Nucleus accumbens (tissue), 56 donors: ENCODE data around the gene ELOVL2.
A peak's percentile ranks its signal among the peaks of the same experiment; 100 is the strongest.
"Not testable (repeated sequence)": the region's sequence is repeated elsewhere in the genome, so short reads cannot be mapped to it uniquely, and the experiment has no call there.

Source experiments
- DNase-seq, 56 donors: peaks; one replicate each; lab custom pipeline; 2025; lab: John Stamatoyannopoulos, UW

ELOVL2 gene, protein sequence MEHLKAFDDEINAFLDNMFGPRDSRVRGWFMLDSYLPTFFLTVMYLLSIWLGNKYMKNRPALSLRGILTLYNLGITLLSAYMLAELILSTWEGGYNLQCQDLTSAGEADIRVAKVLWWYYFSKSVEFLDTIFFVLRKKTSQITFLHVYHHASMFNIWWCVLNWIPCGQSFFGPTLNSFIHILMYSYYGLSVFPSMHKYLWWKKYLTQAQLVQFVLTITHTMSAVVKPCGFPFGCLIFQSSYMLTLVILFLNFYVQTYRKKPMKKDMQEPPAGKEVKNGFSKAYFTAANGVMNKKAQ

DNA sequence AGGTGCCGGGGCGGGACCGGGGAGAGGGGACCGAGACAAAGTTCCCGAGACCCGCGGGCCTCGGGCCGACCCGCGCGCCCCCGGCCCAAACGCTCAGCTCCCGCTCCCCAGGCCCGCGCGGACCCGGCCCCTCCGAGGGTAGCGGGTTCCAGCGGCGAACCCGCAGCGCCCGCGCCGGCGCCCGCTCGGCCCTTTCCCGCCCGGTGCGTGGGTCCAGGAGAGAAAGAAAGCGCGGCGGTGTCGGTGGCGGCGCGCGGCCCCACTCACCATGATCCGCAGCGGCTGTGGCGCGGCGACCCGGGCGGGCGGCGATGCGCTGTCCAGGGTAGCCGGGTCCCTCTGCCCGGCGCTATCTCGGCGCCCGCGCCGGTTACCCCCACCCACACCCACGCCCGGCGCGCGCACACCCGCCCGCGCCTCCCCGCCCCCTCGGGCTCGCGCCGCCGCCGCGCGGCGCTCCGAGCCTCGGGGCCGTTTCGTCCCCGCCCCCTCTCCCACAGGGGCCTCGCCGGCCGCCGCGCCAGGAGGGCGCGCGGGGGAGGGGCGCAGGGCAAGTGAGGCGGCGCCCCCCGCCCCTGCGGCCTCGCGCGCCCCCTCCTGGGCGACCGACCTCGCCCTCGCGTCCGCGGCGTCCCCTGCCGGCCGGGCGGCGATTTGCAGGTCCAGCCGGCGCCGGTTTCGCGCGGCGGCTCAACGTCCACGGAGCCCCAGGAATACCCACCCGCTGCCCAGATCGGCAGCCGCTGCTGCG, at the start of gene ELOVL2:
TSS of gene ELOVL2 (minus strand) at position 345 of the 751 bp plus-strand sequence. CDS start at position 270, 75 bp downstream.
- peak in 7 of 56 donors; percentile 14 to 45 (median 20) for DNase-seq

DNA sequence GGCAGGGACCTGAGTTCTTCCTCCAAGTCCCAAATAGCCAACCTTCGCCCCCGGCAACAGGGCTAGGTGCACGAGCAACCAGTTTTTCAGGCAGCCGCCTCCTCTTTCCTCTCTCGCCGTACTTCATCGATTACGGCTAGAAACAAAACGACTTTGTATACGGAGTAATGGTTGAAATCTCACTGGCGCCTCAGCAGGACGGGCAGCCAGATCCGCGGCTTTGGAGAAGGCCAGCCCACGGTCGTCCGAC, 49.2 kb upstream of the ELOVL2 start:
- peak in 1 of 56 donors; percentile 68 for DNase-seq

DNA sequence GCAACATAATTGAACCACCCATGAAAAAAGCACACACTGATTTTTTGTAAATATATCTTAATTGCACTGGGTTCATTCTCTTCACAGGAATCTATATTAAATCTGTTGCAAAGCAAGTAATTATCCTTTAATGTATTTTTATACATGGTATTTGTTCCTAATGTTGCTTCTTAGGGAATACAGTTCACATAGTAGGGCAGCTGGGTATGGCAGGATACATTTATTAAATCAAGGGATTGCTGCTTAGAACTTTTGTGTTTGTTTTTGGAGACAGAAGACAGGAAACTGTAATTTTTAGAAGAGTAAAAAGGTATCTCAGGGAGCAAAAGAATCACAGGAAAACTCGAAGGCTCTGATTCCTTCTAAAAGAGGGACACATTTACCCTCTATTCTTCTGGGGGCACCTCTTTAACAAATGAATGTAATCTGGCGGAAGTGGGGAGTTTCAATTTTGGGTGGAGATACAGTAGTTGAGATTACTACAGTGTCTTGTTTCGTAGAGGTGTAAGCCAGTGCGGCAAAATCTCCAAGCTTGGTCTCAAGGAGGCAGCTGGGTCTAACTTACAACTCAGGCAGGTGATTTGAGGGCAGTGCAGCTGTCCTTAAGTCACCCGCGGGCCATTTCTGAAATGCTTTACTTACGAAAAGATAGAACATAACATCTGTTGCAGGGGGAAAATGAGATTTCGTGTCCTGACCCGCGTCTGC, 48.7 kb upstream of the ELOVL2 start:
- peak in 3 of 56 donors; percentile 47 to 67 (median 61) for DNase-seq

DNA sequence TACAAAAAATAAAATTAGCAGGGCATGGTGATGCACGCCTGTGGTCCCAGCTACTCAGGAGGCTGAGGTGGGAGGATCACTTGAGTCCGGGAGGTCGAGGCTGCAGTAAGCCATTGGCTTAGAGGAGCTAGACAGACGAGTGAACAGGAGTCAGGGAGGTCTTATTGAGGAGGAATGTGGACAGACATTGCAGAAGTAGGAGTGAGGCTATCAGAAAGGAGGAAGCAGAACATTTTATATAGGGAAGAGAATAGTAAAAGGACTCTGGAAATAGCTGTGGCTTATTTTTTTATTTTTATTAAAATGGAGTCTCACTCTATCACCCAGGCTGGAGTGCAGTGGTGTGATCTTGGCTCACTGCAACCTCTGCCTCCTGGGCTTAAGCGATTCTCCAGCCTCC, 47.0 kb upstream of the ELOVL2 start:
- not testable (repeated sequence) for DNase-seq

DNA sequence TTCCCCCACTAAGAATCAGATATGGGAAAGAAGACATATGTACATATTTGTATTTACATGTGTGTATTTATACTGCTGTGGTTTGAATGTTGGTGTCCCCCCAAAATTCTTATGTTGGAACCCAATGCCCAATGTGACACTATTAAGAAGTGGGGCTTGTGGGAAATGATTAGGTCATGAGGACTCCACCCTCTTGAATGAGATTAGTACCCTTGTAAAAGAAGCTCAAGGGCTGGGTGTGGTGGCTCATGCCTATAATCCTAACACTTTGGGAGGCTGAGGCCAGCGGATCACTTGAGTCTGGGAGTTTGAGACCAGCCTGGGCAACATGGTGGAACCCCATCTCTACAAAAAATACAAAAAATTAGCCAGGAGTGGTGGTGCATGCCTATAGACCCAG, 45.6 kb upstream of the ELOVL2 start:
- no peak for DNase-seq

DNA sequence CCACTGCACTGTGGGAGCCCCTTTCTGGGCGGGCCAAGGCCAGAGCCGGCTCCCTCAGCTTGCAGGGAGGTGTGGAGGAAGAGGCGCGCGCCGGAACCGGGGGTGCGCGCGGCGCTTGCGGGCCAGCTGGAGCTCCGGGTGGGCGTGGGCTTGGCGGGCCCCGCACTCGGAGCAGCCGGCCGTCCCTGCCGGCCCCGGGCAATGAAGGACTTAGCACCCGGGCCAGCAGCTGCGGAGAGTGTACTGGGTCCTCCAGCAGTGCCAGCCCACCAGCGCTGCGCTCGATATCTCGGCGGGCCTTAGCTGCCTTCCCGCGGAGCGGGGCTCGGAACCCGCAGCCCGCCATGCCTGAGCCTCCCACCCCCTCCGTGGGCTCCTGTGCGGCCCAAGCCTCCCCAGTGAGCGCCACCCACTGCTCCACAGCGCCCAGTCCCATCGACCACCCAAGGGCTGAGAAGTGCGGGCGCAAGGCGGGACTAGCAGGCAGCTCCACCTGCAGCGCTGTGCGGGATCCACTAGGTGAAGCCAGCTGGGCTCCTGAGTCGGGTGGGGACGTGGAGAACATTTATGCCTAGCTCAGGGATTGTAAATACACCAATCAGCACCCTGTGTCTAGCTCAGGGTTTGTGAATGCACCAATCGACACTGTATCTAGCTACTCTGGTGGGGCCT, 43.2 kb upstream of the ELOVL2 start:
- not testable (repeated sequence) for DNase-seq

DNA sequence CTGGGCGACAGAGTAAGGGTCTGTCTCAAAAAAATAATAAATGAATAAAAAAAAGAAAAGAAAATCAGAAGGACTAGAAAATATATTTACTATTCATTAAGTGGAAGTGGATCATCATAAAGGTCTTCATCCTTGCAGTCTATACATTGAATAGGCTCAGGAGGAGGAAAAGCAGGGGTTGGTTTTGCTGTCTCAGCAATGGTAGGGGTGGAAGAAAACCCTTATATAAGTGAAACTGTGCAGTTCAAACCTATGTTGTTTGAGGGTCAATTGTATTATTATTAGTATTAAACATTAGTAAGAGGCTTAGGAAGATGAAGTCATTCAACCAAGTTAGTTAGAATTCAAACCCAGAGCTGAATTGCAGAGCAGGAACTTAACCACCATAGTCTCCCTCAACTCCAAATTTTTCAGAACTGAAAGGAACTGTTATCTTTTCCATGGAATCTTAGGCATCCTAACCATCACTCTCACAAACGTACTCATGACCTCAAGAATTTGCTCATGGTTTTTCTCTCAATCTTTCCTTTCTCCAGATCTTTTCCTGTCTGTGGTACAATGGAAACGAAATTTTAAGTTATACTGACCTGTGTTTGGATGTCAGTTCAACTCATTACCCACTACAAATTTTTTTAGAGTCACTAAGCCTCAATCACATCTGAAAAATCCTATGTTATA, 41.8 kb upstream of the ELOVL2 start:
- no peak for DNase-seq

DNA sequence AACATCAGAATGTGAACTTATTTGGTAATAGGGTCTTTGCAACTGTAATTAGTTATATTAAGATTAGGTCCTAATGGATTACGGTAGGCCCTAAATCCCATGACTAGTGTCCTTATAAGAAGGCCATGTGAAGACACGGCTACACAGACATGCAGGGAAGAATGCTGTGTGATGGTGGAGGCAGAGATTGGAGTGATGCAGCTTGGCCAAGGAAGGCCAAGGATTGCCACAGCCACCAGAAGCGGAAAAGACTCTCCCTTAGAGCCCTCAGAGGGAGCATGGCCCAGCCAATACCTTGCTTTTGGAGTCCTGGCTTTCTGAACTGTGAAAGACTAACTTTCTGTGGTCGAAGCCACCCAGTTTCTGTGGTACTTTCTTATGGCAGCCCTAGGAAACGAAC, 39.9 kb upstream of the ELOVL2 start:
- no peak for DNase-seq

DNA sequence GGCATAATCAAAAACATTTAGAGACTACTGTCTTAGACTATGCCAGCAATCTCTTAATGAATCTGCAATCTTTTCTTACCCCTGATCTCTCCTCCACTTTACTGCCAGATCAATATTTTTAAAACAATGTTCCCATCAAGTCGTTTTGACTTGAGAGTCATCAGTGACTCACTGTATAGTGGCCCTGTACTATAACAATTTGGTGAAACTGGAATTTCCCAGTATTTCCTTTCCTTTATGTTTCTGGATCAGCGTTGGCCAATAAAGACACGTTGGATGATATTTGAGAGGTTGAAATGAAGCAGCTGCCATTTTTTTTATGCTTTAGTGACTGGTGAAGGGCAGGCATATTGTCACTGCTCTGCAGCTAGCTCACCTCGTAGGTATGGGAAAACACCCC, 39.4 kb upstream of the ELOVL2 start:
- DNase-seq = no peak

DNA sequence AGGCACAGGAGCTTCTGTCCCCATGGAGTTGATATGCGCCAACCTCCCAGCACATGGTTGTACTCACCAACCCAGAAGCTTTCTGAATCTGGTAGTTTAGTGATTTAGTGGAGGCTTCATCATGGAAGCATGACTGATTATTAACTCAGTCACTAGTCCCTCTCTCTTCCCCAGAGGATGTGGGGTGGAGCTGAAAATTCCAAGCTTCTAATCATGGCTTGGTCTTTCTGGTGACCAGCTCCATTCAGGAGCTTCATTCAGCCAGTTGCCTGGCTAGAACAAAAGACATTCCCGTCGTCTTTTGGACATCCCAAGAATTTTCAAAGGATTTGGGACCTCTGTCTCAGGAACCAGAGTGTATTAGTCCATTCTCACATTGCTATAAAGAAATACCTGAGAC, 36.2 kb upstream of the ELOVL2 start:
- no peak for DNase-seq

DNA sequence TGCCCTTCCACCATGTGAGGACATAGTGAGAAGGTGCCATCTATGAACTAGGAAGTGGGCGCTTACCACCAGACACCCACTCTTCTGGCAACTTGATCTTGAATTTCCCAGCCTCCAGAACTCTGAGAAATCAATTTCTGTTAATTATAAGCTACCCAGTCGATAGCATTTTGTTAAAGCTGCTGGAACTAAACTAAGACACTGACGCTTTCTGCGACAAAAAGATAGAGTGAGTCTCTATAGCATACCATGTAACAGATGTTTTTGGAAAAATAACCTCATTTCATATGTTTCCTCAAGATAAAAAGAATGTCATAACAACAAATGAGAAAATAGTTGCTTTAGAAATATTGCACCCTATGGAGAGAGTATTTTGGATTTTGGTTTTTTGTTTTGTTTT, 34.2 kb upstream of the ELOVL2 start:
- DNase-seq = no peak

DNA sequence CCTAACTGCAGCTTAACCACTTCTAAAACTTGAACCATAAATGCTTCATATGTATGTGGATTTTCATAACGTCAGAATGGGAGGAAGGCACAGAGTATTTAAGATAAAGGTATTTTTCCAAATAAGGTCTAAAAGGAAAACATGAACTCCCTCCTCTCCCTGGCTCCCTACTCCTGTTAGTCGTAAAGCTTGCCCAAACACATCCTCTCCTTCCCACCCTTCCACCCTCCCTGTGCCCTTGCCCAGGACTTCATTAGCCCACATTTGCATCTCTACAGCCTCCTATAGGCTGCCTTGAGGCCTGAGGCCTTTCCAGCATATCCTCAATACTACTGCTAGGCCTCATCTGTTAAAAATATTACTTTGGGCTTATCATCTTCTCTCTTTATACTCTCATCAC, 32.4 kb upstream of the ELOVL2 start:
- DNase-seq = no peak

DNA sequence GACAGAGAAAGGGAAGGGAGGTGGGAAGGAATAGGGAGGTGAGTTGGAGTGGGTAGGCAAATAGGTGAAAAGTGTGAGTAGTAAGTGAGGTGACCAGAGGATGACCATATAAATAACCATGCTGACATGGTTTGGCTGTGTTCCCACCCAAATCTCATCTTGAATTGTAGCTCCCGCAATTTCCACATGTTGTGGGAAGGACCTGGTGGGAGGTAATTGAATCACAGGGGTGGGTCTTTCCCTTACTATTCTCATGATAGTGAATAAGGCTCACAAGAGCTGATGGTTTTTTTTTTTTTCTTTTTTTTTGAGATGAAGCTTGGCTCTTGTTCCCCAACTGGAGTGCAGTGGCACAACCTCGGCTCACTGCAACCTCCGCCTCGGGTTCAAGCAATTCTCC, 28.0 kb upstream of the ELOVL2 start:
- DNase-seq = no peak

DNA sequence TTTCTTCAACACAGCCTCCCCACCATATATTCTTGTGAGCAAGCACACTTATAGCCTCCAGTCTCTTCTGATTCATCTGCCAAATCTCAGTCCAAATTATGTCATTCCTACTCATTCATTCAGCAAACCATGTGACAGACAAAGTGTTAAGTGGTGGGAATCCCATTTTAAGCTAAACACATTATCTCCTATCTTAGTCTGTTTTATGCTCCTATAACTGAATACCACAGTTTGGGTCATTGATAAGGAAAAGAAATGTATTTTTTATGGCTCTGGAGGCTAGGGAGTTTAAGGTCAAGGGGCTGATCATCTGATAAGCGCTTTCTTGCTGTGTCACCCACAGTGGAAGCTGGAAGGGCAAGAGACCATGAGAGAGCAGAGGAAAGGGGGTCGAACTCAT, 25.7 kb upstream of the ELOVL2 start:
- no peak for DNase-seq

DNA sequence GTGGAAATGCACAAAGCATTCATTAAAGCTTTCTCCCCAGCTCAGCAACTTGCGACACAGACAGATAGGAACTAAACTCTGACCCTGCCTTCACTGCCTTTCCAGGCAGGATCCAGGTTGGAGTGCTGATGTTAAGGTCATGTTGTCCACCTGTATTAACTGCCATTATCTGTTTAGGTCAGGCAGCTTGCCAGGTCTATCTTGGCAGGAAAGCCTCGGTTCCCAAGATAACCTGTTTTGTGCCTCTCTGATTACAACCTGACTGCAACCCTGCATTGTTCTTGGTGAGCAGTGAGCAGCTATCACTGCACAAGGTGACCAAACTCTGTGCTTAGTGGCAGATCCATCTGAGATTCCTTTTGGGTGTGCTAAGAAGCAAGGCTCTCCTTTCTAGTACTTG, 23.2 kb upstream of the ELOVL2 start:
- DNase-seq = no peak

DNA sequence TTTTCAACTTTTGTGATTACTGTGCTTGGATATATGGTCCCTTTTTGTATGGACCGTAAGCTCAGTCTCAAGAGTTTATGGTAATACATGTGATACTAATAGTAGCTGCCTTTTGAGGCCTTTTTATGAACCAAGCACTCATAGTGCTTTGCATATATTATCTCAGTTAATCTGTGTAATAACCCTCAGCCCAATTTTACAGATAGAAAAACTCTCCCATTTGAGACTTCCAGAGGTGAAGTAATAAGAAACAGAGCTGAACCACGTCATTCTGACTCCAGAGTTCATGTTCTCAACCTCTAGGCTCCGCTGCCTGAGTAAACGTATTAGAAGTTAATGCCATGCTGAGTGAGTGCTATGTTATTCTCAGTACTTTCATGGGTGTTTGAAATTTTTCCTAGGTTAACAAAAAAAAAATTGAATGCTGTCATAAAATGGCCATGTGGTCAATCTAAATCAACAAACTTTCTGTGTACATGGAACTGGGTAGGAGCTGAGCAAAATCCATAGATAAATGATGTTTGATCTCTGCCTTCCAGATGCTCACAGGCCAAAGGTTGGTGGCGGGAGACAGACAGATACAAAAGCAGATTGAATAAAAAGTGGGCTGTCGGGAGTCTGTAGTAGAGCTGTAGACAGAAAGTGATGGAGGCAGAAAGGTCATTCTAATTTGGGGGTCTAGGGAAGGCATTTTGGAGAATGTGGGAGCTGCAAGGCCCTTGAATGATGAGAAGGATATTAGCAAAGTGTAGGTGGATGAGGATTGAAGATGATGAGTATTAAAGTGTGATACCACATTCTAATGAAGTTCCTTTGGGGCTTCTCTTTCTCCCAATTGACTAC, 22.6 kb upstream of the ELOVL2 start:
- DNase-seq = no peak

DNA sequence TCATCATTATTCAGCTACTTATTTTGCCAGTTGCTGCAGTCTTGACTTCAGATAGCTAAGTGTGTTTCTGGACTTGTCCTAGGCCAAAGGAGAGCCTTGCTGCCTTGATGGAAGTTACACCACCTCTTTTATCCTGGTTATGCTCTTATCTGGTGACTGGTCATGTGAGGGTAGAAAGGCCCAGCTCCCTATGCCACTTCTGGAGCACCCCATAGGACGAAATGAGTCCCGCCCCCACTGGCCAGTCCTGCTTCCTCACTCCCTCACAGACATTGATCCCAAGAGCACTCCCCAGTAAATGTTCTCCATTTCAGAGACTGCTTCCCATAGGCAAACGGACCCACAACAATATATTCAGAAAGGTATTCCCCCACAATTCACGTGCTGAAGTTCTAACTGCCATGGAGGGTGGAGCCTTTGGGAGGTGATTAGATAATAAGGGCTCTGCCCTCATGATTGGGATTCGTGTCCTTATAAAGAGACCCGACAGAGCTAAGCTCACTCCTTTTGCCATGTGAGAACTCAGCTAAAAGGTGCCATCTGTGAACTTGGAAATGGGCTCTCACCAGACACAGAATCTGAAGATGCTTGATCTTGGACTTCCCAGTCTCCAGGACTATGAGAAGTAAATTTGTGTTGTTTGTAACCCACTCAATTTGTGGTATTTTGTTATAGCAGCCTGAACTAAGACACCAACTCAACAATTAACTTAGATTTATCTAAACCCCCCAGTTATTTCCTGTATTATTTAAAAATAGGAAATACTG, 21.5 kb upstream of the ELOVL2 start:
- DNase-seq = no peak

DNA sequence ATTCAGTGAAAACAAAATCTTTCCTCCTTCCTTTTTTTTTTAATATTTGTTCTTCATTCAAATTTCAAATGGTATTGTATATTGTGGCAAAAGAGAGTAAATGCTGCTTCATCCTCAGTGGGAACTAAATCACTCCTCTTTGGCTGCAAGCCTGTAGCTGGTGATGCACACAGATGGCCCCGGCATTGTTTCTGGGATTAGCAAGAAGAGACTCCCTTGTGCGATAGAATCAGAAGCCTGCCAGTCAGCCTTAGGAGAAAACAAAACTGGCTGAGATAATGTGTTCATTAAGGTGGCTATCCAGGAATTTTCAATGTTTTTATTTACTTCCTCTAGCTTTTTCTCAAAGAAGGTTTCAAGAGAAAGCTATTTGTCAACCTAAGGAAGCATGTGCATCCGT, 20.7 kb upstream of the ELOVL2 start:
- DNase-seq = peak in 21 of 56 donors; percentile 3 to 44 (median 20)

DNA sequence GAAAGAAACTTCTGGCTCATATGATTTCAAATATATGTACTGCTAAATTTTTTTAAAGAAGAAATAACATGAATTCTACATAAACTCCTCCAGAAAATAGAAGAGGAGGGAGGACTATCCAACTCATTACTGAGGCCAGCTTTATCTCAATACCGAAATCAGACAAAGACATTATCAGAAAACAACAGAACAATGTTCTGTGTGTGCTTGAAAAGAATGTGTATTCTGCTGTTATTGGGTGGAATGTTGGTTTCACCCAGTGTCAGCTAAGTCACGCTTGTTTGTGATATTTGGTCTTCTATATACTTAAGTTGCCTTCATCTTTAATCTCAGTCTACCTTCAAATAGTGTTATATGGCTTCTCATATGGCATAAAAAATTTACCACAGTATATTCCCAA, 18.6 kb upstream of the ELOVL2 start:
- no peak for DNase-seq
